GM10847 (cell line): ENCODE data around the gene LPCAT4.

ENCODE experiments used
- POLR2A ChIP-seq: IDR thresholded peaks from 2 replicates; pipeline ENCODE4 v1.6.1; 2011; ENCODE audit not compliant: insufficient read length; ENCODE audit errors: extremely low read depth

LPCAT4 gene

GRCh38 chr15:34358948-34359347 is 8.0 kb downstream of the LPCAT4 start:
- no peak for TF ChIP-seq POLR2A

DNA sequence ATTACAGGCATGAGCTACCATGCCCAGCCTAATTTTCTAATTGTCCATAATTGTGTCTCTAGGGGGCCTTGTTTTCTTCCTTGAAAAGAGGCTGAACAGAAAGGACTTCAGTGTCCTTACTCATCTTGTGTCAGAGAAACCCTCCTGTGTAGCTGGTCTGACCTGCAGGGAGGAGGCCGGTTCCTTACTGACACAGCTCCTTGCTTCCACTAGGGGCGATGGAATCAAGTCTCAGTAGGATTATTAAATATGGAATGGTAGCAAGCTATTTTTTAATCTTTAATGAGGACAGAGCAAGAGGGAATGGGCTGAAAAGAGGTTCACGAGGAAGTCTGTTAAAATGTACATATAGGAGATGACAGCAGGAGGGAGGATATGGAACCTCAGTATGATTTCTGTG is 8.6 kb downstream of the LPCAT4 start:
- no peak for TF ChIP-seq POLR2A

DNA sequence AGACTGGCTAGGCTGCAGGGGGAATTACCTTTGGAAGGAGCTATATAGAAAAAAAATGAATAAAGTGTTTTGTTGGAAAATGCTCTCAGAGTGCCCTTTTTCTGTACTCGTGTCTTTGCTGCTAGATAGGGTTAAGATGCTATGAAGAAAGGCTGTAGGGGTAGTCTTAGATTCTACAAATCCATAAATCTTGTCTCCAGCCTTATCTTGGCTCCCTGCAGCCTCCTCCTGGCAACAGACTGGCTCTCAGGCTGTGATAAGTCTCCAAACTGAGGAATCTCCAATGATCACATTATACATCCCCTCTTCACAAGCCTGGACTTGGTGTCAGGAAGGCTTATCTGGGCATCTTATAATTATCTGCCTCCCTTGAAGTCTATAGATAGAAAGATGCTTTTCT is 9.3 kb downstream of the LPCAT4 start:
- TF ChIP-seq POLR2A: no peak

DNA sequence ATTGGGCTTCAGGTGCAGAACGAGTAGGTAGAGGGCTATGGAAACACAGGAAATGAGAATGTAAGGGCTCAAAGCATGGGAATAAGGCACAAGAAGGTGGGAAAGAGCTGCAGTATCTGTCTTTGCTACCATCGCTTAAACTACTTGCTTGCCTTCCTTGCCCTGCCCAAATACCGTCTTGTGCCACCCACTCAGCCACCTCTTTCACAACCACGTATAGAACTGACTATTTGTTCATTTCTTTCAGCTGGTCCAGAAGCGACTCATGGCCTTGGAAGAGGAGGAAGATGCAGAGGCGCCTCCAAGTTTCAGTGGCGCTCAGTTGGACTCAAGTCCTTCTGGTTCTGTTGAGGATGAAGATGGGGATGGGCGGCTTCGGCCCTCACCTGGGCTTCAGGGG is 11.8 kb downstream of the LPCAT4 start:
- TF ChIP-seq POLR2A: no peak

DNA sequence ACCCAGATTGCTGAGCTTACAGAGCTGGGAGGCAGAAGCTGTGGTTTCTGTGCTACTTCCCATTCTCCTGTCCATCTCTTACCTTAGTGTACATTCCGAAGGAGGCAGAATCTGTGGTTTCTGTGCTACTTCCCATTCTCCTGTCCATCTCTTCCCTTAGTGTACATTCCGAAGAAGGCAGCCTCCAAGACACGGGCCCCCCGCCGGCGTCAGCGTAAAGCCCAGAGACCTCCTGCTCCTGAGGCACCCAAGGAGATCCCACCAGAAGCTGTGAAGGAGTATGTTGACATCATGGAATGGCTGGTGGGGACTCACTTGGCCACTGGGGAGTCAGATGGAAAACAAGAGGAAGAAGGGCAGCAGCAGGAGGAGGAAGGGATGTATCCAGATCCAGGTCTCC is 12.7 kb downstream of the LPCAT4 start:
- TF ChIP-seq POLR2A: no peak

- TF ChIP-seq POLR2A: no peak
Measured at GRCh38 chr15:34353627-34354026, 13.4 kb downstream of the LPCAT4 start.

DNA sequence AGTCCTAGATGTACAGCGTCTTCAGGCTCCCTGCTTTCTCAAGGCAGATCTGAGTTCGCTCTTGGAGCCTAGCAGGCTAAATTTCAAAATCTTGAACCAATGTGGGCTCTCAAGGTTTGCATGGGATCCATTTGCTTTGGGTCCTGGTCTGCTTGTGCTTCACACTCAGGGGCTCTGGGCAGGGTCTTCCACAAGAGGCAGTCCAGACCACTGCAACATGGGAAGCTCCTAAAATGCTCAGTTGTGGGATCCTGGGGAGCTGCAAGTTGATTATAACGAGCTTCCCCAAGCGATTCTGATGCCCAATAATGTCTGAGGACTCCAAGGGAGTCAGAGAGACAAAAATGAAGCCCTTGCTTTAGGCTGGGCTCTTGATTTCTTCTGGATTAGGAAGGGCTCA is 17.2 kb downstream of the LPCAT4 start:
- TF ChIP-seq POLR2A: no peak

- TF ChIP-seq POLR2A: no peak
Measured at GRCh38 chr15:34348735-34349300, 18.2 kb downstream of the LPCAT4 start.

DNA sequence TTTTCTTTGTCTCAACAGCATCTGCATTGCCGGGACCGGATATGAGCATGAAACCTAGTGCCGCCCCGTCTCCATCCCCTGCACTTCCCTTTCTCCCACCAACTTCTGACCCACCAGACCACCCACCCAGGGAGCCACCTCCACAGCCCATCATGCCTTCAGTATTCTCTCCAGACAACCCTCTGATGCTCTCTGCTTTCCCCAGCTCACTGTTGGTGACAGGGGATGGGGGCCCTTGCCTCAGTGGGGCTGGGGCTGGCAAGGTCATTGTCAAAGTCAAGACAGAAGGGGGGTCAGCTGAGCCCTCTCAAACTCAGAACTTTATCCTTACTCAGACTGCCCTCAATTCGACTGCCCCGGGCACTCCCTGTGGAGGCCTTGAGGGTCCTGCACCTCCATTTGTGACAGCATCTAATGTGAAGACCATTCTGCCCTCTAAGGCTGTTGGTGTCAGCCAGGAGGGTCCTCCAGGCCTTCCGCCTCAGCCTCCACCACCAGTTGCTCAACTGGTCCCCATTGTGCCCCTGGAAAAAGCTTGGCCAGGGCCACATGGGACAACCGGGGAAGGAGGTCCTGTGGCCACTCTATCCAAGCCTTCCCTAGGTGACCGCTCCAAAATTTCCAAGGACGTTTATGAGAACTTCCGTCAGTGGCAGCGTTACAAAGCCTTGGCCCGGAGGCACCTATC is 18.9 kb downstream of the LPCAT4 start:
- no peak for TF ChIP-seq POLR2A

- peak; percentile 81 for TF ChIP-seq POLR2A
Measured at GRCh38 chr15:34342737-34343575, 24.0 kb downstream of the LPCAT4 start, which contains the start of the genes NOP10 and NUTM1. NOP10 (minus strand) TSS chr15:34343136; CDS start chr15:34343073, 63 bp downstream. NUTM1 (plus strand) TSS chr15:34343315; CDS start chr15:34343697, 382 bp downstream.

DNA sequence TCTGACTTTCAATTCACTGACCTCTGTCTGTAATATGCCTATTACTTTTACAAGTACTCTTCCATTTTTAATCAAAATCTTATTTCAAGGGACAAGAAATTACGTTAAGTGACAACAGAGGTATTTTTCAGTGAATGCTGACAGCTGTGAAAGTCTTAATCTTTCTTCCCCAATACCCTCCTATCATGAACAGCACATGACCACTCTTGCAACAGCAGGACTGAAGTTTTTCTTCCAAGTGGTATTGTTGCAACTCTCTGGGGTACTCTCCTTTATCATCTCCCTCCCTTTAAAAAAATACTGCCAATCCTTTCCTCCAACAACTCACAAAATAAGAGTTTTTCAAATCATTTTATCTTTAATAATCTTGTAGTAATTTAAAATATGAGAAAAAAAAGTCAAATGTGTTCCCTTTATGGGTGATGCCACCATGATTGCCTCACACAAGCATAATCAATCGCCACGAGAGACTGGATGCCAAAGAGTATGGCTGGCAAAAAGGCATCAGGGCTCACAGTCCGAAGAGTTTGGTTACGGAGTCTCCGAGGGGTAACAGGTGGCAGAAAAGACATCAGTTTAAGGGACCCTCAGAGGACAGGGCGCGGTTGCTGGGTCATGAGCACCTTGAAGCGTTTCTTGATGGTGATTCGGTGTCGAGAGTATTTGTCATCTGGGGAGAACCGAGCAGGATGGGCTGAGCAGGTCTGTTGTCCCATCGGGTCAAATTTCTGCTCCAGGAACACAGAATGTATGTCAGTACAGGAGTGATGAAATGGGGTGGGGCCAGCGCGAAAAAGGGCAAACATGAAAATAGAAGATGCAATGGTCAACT is 25.4 kb downstream of the LPCAT4 start:
- TF ChIP-seq POLR2A: no peak

DNA sequence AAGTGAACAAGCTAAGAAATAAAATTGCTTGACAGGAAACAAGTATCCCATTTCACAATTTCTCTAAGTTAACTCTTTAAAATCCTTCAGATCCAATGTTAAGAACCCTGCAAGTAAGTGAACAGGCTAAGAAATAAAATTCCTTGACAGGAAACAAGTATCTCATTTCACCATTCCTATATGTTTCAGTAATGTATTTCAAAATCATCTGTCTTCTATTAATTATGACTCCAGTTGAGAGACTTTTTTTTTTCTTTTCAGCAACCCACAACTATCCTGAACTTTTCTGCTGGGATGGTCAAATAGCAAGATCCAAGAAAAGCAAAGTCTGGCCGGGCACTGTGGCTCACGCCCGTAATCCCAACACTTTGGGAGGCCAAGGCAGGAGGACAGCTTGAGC is 27.1 kb downstream of the LPCAT4 start:
- TF ChIP-seq POLR2A: no peak

DNA sequence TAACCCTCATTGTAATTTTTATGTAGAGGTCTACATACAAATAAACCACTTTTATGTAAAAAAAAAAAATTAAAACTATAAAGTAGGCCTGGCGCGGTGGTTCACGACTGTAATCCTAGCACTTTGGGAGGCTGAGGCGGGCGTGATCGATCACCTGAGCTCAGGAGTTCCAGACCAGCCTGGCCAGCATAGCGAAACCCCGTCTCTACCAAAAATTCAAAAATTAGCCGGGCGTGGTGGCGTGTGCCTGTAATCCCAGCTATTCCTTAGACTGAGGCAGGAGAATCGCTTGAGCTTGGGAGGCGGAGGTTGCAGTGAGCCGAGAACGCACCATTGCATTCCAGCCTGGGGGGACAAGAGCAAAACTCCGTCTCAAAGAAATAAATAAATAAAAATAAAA is 28.6 kb downstream of the LPCAT4 start:
- no peak for TF ChIP-seq POLR2A

DNA sequence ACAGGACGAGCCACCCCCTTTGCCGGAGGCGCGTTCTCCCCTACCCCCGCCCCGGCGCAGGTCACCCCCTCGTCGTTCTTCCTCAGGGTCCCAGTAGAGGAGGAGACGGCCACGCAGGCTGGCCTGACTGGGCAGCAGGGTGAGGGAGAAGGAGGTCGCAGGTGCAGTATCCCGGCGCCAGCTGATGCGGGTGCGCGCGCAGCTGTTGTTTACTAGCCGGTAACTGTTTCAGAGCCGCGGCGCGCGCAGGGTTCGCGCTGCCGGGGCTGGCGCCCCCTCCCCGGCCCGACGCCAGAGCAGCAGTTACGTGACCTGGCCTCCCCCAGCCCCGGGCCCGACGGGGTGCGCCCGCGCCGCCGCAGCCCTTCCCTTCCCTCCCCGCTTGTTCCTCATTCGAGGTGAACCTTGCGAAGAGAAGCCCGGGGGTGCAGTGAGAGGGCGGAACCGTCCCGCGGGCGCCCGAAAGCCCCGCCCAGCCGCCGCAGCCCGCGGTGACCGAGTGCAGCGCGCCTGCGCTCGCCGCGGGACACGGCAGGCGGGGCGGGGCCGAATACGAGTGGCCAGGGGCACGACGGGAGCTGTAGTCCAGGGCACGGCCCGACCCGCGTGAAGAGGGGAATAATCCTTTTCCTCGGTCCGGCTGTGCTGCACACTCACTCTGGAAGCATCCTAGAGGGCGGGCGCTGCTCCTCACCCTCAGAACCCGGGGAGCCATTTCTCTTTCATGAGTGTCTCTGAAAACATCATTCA is 29.3 kb downstream of the LPCAT4 start, which contains the start of gene SLC12A6:
Gene SLC12A6 (minus strand): TSS at position 225 of the 750 bp plus-strand sequence. CDS start 1,101 bp downstream, outside the sequence.
- peak; percentile 51 for TF ChIP-seq POLR2A

DNA sequence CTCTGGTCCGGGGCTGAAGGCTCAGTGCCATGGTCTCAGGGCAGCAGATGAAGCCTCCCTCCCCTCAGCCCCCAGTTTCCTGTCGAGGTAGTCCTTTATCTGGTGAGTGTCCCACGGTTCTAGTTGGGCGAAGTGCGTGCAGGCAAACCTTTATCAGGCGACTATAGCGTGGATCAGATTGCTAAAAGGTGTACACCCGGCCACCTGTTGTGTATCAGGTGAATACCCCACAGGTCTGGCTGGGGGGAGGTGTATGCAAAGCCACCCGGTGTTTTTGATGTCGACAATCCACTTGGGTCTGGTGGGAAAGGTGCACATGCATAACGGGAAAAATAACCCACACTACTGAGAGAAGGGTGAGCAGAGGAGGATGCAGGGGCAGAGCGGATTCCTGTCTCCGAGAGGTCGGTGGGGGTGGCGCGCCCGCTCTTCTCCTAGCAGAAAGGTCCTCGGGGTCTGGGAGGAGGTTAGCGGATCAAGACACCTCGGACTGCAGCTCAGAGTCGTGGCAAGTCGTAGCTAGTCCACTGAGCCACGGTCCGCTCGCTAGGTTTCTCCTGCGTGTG is 29.9 kb downstream of the LPCAT4 start:
- TF ChIP-seq POLR2A: no peak
